Neuronal stem cell (in vitro differentiated cells): Measurements from ENCODE around the gene VSIR.

ENCODE experiments used
- DNase-seq: peaks from one replicate; pipeline ENCODE4 v3.0.0-alpha.2; 2013; ENCODE audit warnings: low spot score
- H2AFZ ChIP-seq: one replicate; pipeline ENCODE4 v1.6.1; 2013; ENCODE audit warnings: mild to moderate bottlenecking, low read length, inconsistent platforms
- H2AK5ac ChIP-seq: 2 replicates; pipeline ENCODE4 v1.6.1; 2013; ENCODE audit warnings: low read depth, mild to moderate bottlenecking, inconsistent platforms, low read length, moderate library complexity, mixed read lengths
- H2BK120ac ChIP-seq: 2 replicates; pipeline ENCODE4 v1.6.1; 2013; ENCODE audit warnings: low read depth, mild to moderate bottlenecking, inconsistent platforms, low read length, moderate library complexity, mixed read lengths
- H2BK12ac ChIP-seq: one replicate; pipeline ENCODE4 v1.6.1; 2013; ENCODE audit warnings: low read length, inconsistent platforms
- H2BK15ac ChIP-seq: 2 replicates; pipeline ENCODE4 v1.6.1; 2013; ENCODE audit warnings: mild to moderate bottlenecking, low read length, inconsistent platforms, mixed read lengths
- H2BK5ac ChIP-seq: one replicate; pipeline ENCODE4 v1.6.1; 2013; ENCODE audit warnings: inconsistent platforms, mild to moderate bottlenecking, low read length, moderate library complexity
- H3K14ac ChIP-seq: one replicate; pipeline ENCODE4 v1.6.1; 2013; ENCODE audit warnings: low read length, inconsistent platforms
- H3K18ac ChIP-seq: 2 replicates; pipeline ENCODE4 v1.6.1; 2013; ENCODE audit warnings: low read length, inconsistent platforms
- H3K23ac ChIP-seq: 2 replicates; pipeline ENCODE4 v1.6.1; 2013; ENCODE audit warnings: low read depth, mild to moderate bottlenecking, mixed read lengths, low read length, inconsistent platforms; ENCODE audit not compliant: poor library complexity
- H3K27ac ChIP-seq: replicated peaks from 3 replicates; pipeline ENCODE4 v1.5.1; 2013; ENCODE audit warnings: low read length, inconsistent platforms
- H3K27me3 ChIP-seq, 3 experiments: 2 replicates each; pipeline ENCODE4 v1.6.1; 2013; ENCODE audit warnings: low read length in 3 of 3, mild to moderate bottlenecking in 2 of 3, inconsistent platforms in 1 of 3, low read depth in 1 of 3, mixed read lengths in 1 of 3, moderate library complexity in 1 of 3; ENCODE audit not compliant: control insufficient read depth in 3 of 3, insufficient read depth in 3 of 3
- H3K36me3 ChIP-seq, 2 donors: replicated peaks in 1 of 2; 2 replicates each; pipeline ENCODE4 v1.6.1; 2013; ENCODE audit warnings: low read length in 2 of 2; ENCODE audit not compliant: control insufficient read depth in 2 of 2, insufficient read depth in 2 of 2
- H3K4ac ChIP-seq: 2 replicates; pipeline ENCODE4 v1.6.1; 2013; ENCODE audit warnings: inconsistent platforms, mild to moderate bottlenecking, low read length, moderate library complexity
- H3K4me1 ChIP-seq, 2 donors: 1 replicate in 1 of 2; 2 replicates in 1 of 2; pipeline ENCODE4 v1.6.1; 2013; ENCODE audit warnings: low read length in 2 of 2, low read depth in 1 of 2; ENCODE audit not compliant: control insufficient read depth in 2 of 2, insufficient read depth in 1 of 2
- H3K4me2 ChIP-seq: one replicate; pipeline ENCODE4 v1.6.1; 2013; ENCODE audit warnings: mild to moderate bottlenecking, low read length, inconsistent platforms; ENCODE audit not compliant: insufficient read depth, poor library complexity, severe bottlenecking
- H3K4me3 ChIP-seq, 2 donors: 2 replicates each; pipeline ENCODE4 v1.5.1; 2013; ENCODE audit warnings: low read length in 2 of 2, mild to moderate bottlenecking in 2 of 2, inconsistent platforms in 1 of 2, moderate library complexity in 1 of 2
- H3K79me1 ChIP-seq: one replicate; pipeline ENCODE4 v1.6.1; 2013; ENCODE audit warnings: low read depth, mild to moderate bottlenecking, inconsistent platforms, low read length, moderate library complexity
- H3K9ac ChIP-seq: one replicate; pipeline ENCODE4 v1.6.1; 2013; ENCODE audit warnings: mild to moderate bottlenecking, low read depth, low read length, inconsistent platforms; ENCODE audit not compliant: poor library complexity
- H3K9me3 ChIP-seq, 2 donors: replicated peaks in 1 of 2; 2 replicates each; pipeline versions ENCODE3 to v1.6.1; 2013; ENCODE audit warnings: low read length in 2 of 2, mild to moderate bottlenecking in 2 of 2, inconsistent platforms in 1 of 2, low read depth in 1 of 2, mixed read lengths in 1 of 2, moderate library complexity in 1 of 2; ENCODE audit not compliant: control insufficient read depth in 2 of 2, insufficient read depth in 1 of 2
- H4K8ac ChIP-seq: one replicate; pipeline ENCODE4 v1.6.1; 2013; ENCODE audit warnings: low read depth, mild to moderate bottlenecking, inconsistent platforms, low read length, moderate library complexity
- H4K91ac ChIP-seq: one replicate; pipeline ENCODE4 v1.6.1; 2013; ENCODE audit warnings: low read length, low read depth, mild to moderate bottlenecking, inconsistent platforms; ENCODE audit not compliant: poor library complexity
- WGBS, 2 donors: extraction: QIAGEN DNeasy Blood & Tissue Kit; methylation state at CpG; one replicate each; pipeline ENCODE4 v1.1.7; 2013; ENCODE audit warnings: missing lambda C conversion rate in 2 of 2, mixed read lengths in 1 of 2; ENCODE audit not compliant: insufficient read length in 2 of 2, insufficient replicate concordance in 1 of 2; ENCODE audit errors: extremely low coverage in 2 of 2; 5-methylcytosine and 5-hydroxymethylcytosine counted together

The VSIR gene

DNA sequence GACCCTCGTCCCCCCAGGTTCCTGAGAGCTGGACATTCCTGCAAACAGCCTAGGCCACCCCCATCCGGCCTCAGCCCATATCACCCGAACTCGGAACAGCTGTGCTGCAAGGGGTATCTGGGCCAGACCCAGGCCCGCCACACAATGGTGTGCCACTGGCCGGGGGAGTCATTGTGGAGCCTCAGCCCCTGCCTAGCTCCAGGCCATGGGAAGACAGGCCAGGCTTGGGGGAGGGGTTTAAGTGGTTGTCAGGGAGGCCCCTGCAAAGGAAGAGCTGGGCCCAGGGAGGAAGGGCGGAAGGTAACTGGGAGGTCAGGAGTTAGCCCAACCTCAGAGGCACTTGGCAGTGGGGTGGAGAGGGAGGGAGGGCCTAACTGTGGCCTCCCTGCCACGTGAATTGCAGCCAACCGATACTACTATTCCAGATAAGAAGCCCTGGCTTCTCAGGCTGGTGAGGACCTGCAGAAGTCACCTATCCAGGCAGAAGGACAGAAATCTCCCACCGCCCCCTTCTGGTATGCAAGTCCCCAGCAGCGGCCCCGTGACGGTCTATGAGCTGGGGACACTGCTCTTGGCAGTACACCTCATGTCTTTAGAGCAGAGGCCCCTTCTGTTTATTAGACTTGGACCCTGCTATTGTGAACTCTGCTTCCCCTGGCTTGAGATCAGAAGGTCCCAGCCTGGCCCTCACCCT lies 26.8 kb downstream of the VSIR start:
- H3K36me3 ChIP-seq, result no peaks in the 10 kb centered on the region
- H3K79me1 ChIP-seq, result no peaks in the 10 kb centered on the region
- peak overlapping the region; percentile 25 for H3K9ac ChIP-seq
- H3K4ac ChIP-seq, result no peak overlapping the region
- H4K8ac ChIP-seq, result no peak overlapping the region
- no peak overlapping the region for H3K4me2 ChIP-seq
- no peaks in the 10 kb centered on the region for H3K9me3 ChIP-seq
- H3K14ac ChIP-seq, result peak overlapping the region; percentile 11
- H3K23ac ChIP-seq, result peak overlapping the region; percentile 62
- WGBS, 2 donors, result no CpG with 5 or more reads among the region's 13 CpGs
- no peak overlapping the region for H3K4me3 ChIP-seq
- H3K27ac ChIP-seq, result no peak overlapping the region
- no peak overlapping the region for H2BK120ac ChIP-seq
- peaks cover 4 to 8% of the 10 kb centered on the region in 2 donors for H3K4me1 ChIP-seq
- DNase-seq, result no peak
- peak overlapping the region; percentile 42 for H2AK5ac ChIP-seq
- no peak overlapping the region for H2AFZ ChIP-seq
- no peak overlapping the region for H4K91ac ChIP-seq
- peak overlapping the region; percentile 59 for H2BK5ac ChIP-seq
- H2BK12ac ChIP-seq, result no peak overlapping the region
- H3K18ac ChIP-seq, result peak overlapping the region; percentile 67
- peak overlapping the region; percentile 30 for H2BK15ac ChIP-seq
- H3K27me3 ChIP-seq, result no peaks in the 10 kb centered on the region

DNA sequence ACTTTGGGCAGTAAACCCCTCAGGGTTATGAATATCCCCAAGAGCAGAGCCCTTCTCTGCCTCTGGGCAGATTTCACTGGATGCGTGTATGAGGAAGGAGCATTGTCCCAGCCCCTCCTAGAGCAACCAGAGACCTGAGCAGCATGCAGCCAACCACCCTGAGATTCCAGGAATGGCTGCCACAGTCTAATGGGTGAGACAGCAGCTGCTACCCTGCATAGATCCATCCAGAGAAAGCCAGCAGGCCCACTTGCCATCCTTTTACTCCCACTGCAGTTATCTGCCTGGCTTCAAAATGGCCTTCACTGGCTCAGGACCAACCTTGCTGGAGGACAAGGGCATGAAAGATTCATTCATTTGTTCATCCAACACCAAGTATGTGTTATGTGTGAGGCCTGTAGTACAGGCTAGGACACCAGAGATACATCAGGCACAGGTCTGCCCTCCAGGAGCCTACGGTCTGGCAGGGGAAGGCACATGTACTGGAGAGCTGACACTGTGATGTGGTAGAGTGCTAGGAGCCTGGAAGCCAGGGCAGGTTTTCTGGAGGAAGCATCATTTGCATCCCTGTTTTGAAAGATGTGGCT lies 27.6 kb downstream of the VSIR start:
- Histone ChIP-seq H3K27ac (no peak overlapping the region), H3K4me1 (peaks cover 4 to 8% of the 10 kb centered on the region in 2 donors)
- WGBS, 2 donors, result no CpG with 5 or more reads among the region's 2 CpGs

GRCh38 chr10:71744897-71745663 lies 28.2 kb downstream of the VSIR start:
- Histone ChIP-seq H2BK5ac (peak overlapping the region; percentile 20), H3K4me3 (no peak overlapping the region), H3K27me3 (no peaks in the 10 kb centered on the region), H4K91ac (no peak overlapping the region), H3K4me1 (peaks cover 4 to 8% of the 10 kb centered on the region in 2 donors), H3K9me3 (no peaks in the 10 kb centered on the region), H2BK12ac (no peak overlapping the region), H2AFZ (no peak overlapping the region), H3K18ac (no peak overlapping the region), H3K9ac (no peak overlapping the region), H2BK120ac (no peak overlapping the region), H3K27ac (no peak overlapping the region), H3K4me2 (no peak overlapping the region), H2AK5ac (peak overlapping the region; percentile 34), H3K36me3 (no peaks in the 10 kb centered on the region), H2BK15ac (peak overlapping the region; percentile 27), H4K8ac (no peak overlapping the region), H3K14ac (no peak overlapping the region), H3K79me1 (no peaks in the 10 kb centered on the region), H3K4ac (no peak overlapping the region), H3K23ac (no peak overlapping the region)
- no CpG with 5 or more reads among the region's 8 CpGs for WGBS, 2 donors
- DNase-seq, result no peak

More for the DNA sequence above, 27.6 kb downstream of the VSIR start:
- Histone ChIP-seq H4K91ac (no peak overlapping the region), H3K79me1 (no peaks in the 10 kb centered on the region), H3K23ac (peak overlapping the region; percentile 52), H2AFZ (no peak overlapping the region), H2BK15ac (peak overlapping the region; percentile 27), H2BK12ac (no peak overlapping the region), H3K4me2 (no peak overlapping the region), H3K18ac (no peak overlapping the region), H2BK5ac (peak overlapping the region; percentile 20), H3K4ac (no peak overlapping the region), H3K9me3 (no peaks in the 10 kb centered on the region), H4K8ac (no peak overlapping the region), H2AK5ac (no peak overlapping the region), H3K36me3 (no peaks in the 10 kb centered on the region), H3K9ac (peak overlapping the region; percentile 17), H3K14ac (no peak overlapping the region), H3K27me3 (no peaks in the 10 kb centered on the region), H2BK120ac (no peak overlapping the region), H3K4me3 (no peak overlapping the region)
- DNase-seq, result no peak

DNA sequence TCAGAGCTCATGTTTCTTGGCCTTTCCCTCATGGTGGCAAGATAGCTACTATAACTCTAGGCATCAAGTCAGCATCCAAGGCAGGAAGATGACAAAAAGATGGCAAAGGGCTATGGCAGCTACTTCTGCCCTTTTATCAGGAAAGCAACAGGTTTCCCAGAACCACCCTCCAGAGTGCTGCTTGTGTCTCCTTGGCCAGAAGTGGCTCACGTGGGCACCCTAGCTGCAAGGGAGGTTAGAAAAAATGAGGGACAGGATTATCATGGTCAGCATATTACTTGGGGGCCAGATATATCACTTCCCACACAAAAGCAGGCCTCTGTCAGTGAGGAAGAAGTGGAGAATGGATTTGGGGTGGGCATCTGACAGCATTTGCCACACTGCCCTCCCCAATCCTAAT lies 29.5 kb downstream of the VSIR start:
- Histone ChIP-seq H3K9me3 (no peaks in the 10 kb centered on the region), H2AFZ (no peak overlapping the region), H3K27me3 (peaks cover 0 to 5% (median 0%) of the 10 kb centered on the region in 3 experiments), H3K4me2 (no peak overlapping the region), H4K8ac (no peak overlapping the region), H3K4me3 (no peak overlapping the region), H3K9ac (no peak overlapping the region), H2AK5ac (no peak overlapping the region), H3K79me1 (no peaks in the 10 kb centered on the region), H2BK120ac (no peak overlapping the region), H4K91ac (no peak overlapping the region), H3K14ac (no peak overlapping the region), H3K23ac (no peak overlapping the region), H3K4me1 (peaks cover 3 to 8% of the 10 kb centered on the region in 2 donors), H3K18ac (no peak overlapping the region), H3K27ac (no peak overlapping the region), H2BK5ac (no peak overlapping the region), H2BK12ac (no peak overlapping the region), H3K4ac (no peak overlapping the region), H2BK15ac (no peak overlapping the region), H3K36me3 (no peaks in the 10 kb centered on the region)
- no CpG with 5 or more reads among the region's 1 CpG for WGBS, 2 donors
- no peak for DNase-seq
